GM19043 (cell line): ENCODE results near the gene ATP4B.

ENCODE experiments used
- ATAC-seq: cut with Tn5 transposase; IDR thresholded peaks from one replicate; pipeline ENCODE4 v1.9.1; 2021; ENCODE audit warnings: low read depth; ENCODE audit not compliant: unreplicated experiment

Gene ATP4B

DNA sequence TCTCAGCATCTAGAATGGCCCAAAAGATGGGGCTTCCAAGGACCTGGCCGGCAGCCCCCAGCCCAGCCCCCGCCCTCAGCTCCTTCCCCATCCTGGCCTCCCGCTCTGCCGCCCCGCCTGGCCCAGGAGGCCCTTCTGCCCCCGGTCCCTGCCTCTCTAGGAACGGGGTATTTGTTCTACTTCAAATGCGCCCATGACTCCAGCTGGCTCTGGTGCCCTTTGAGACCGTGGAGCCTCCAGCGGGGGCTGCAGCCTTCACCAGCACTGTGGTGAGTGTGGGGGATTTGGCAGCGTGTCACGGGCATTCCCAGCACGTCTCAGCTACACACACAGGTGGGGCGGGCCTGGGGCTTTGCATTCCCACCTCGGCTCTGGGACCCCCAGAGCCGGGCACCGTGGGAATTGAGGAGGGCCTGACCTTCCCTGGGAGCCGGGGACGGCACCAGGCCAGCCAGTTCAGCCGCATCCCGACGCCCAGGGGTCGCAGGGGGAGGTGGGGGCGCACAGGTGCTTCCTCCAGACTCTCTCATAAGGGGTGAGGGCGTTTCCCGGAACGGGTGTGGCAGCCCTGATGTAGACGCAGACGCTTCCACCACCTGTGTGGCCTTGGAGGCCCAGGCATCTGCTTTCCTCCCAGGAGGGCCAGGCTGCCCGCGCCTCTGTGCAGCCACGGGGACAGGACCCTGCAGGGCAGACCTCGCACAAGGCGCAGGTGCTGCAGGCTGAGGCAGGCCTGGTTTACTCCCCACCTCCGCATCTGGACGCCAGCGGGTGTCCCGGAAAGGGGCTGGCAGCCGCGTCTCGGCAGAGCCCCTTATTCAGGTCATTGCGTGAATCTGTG is 947 bp downstream of the ATP4B start:
- ATAC-seq = no peak

- no peak for ATAC-seq
Observed at GRCh38 chr13:113656003-113656588, 1.9 kb downstream of the ATP4B start.

DNA sequence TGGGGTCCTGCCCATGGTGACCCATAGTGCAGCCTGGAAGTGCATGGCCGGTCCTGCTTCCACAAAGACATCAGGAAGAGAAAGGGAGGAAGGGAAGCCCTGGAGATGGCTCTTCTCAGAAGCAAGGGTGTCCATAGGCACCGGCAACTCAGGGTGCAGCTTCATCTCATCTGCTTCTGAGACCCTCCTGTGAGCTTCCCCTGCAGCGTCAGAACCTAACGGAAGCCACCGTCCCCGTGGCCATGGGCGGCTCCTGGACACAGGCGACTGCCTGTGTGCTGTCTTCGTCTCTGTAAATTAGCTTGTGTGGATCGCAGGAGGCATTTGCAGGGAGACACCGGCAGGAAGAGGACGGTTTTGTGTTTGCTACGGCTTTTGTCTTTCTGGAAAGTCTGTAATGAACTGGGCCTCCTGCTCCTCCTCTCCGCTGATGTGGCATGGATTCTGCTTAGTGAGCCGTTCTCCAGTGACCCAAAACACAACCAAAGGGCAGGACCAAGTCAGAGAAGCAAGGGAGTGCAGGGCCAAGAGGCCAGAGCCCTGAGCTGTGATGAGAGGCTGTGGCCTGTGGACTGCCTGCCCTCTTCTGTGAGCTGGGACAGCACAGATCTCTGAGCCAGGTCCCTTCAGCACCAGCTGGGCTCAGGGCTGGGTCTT is 2.5 kb downstream of the ATP4B start:
- no peak for ATAC-seq

GRCh38 chr13:113654591-113655345 is 3.2 kb downstream of the ATP4B start:
- ATAC-seq = no peak

DNA sequence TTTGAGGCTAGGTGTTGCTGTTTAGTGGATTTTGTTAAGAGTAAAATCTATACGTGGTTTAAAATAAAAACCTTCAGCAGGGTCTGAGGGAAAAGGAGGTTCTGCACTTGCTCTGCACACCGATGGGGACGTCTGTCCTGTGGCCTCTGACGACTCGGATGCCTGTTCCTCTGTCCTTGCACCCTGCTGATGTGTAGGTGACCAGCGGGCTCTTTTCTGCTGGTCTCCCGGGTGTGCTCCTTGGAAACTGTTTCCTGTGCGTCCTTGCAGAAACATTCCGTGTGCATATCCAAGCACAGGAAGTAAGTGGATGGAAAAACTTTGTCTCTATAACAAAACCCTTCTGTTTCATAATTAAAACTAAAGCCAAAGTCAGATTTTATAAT is 3.8 kb downstream of the ATP4B start:
- ATAC-seq = no peak

GRCh38 chr13:113653264-113654174 is 4.5 kb downstream of the ATP4B start:
- ATAC-seq = no peak

- ATAC-seq = no peak
Observed at GRCh38 chr13:113652404-113653263, 5.4 kb downstream of the ATP4B start.

DNA sequence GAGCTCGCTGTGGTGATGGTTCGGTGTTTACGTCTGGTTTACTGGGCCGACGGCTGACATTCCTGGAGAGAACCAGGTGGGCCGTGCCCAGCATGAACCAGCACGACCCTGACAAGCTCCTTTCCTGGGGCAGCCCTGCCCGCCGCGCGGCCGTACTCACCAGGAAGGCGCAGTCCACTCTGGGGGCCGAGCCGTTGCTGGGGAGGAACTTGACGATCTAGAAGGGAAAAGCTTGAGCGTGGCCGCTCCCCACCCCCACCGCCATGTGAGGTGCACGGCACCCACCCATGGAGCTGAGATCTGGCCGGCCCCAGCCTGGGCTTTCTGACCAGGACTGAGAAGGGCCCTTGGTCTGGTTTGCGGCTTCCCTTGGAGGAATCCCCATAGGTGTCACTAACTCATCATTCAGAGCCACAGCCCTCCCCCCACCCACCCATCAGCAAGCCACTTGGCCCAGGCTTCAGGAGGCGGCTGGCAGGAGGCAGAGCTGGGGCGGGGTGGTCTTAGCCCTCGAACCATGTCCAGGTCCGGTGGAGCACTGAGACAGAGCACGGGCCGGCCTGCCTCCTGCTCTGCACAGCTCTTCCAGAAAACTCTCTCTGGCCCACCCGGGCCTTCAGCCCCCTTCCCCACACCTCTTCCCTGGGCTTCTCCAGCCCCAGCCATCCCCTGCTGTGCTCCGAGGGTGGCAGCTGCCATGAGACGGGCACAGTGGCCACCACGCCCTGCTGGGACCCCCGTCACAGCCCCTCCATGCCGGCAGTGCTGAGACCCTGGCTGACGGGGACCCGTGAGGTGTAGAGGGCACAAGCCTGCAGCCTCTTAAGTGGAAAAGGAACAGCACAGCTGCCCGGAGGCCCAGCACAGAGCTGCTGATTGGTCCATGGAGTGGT is 6.2 kb downstream of the ATP4B start:
- no peak for ATAC-seq

- ATAC-seq = no peak
Observed at GRCh38 chr13:113650731-113651148, 7.3 kb downstream of the ATP4B start.

DNA sequence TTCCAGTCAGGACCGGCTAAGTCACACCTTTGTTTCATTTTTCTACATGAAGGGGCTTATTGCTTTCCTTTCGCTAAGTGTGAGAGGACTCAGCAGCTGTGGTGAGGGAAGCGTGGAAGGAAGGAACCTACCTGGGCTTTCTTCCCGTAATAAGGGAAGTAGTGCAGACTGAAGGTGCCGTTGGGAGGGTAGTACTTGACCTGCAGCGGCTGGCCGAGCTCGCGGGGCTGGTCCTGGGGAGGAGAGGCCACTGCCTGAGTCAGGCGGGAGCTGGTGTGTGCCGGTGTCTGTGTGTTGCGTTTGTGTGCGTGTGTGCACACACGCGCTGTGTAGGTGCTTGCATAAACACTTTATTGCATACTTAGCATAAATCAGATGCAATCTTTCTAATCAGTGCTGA is 7.7 kb downstream of the ATP4B start:
- ATAC-seq = no peak

DNA sequence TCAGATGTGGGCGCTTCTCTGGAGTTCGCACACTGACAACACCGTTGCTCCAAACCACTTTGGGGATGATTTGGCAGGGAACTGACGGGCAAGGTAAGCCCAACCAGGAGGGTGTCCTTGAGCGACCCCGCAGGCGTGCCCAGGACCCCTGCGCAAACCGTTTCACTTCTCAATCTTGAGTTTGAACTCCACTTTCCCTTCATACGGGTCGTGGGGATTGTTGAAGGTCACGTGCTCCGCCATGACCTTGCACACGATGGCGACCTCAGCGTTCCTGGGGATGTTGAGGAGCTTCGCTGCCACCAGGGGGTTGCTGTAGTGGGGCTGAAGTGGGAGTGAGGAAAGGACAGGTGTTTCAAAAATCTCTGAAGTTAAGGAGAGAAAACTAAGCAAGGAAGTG is 8.8 kb downstream of the ATP4B start:
- ATAC-seq = no peak

GRCh38 chr13:113648216-113648610 is 9.8 kb downstream of the ATP4B start:
- ATAC-seq = no peak

- no peak for ATAC-seq
Observed at GRCh38 chr13:113647351-113648215, 10.4 kb downstream of the ATP4B start.

- ATAC-seq = no peak
Observed at GRCh38 chr13:113646921-113647340, 11.1 kb downstream of the ATP4B start.

- no peak for ATAC-seq
Observed at GRCh38 chr13:113646376-113646775, 11.6 kb downstream of the ATP4B start.

GRCh38 chr13:113645329-113645728 is 12.7 kb downstream of the ATP4B start:
- no peak for ATAC-seq

DNA sequence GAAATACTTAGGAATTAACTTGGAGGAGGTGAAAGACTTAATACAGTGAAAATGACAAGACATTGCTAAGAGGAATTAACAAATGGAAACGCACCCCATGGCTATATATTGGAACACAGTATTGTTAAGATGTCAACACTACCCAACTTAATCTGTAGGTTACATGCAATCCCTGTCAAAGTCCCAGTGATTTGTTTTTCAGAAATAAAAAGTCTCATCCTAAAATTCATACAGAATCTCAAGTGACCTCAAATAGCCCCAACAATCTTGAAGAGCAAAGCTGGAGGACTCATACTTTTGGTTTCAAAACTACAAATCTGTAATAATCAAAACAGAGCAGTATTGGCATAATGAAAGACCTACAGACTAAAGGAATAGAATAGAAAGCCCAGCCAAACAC is 13.2 kb downstream of the ATP4B start:
- ATAC-seq = no peak
